ENCODE measurements around the gene LRRC63. TPM values are rescaled to one million over a fixed set of nuclear protein-coding genes. Genes with fewer than 3 reads are reported as not detected.

LRRC63 gene
- total RNA-seq, 6 donors from 2014 or later = 0.33 to 3.1 (median 0.66) TPM; not detected in 1

GRCh38 chr13:46195016-46195415, 16.7 kb upstream of the LRRC63 start:
- Histone ChIP-seq H3K36me3 (no peaks in the 10 kb centered on the region), H3K27ac (peak overlapping the region in 1 of 4 donors; percentile 19), H3K9me3 (no peaks in the 10 kb centered on the region), H3K4me3 (no peak overlapping the region), H3K4me1 (no peaks in the 10 kb centered on the region), H3K27me3 (no peaks in the 10 kb centered on the region)
- 75 to 92% methylated on average over 1 of the region's 1 CpG for WGBS, 2 donors
- TF ChIP-seq EP300 (IDR thresholded peaks at IDR 0.05) (no peak), POLR2A (IDR thresholded peaks at IDR 0.05) (no peak), CTCF (IDR thresholded peaks at IDR 0.05) (no peak), POLR2AphosphoS5 (IDR thresholded peaks at IDR 0.05) (no peak)
- no peak for DNase-seq
- peak in 1 of 2 donors; percentile 40 for ATAC-seq (ENCODE audit: low FRiP score in 2 of 2)

- TF ChIP-seq POLR2AphosphoS5 (IDR thresholded peaks at IDR 0.05) = no peak
- no peak for TF ChIP-seq EP300 (IDR thresholded peaks at IDR 0.05)
- no peak for TF ChIP-seq CTCF (IDR thresholded peaks at IDR 0.05)
- TF ChIP-seq POLR2A (IDR thresholded peaks at IDR 0.05) = no peak
- H3K9me3 ChIP-seq = no peaks in the 10 kb centered on the region
- no peak overlapping the region for H3K27ac ChIP-seq
- no peaks in the 10 kb centered on the region for H3K36me3 ChIP-seq
- H3K4me1 ChIP-seq = peaks cover 0 to 4% (median 0%) of the 10 kb centered on the region in 4 donors
- DNase-seq = no peak
- 56 to 80% methylated on average over 4 of the region's 4 CpGs for whole genome bisulfite sequencing, 2 donors
- ATAC-seq (ENCODE audit: low FRiP score in 2 of 2) = no peak
- H3K27me3 ChIP-seq = no peaks in the 10 kb centered on the region
- no peak overlapping the region for H3K4me3 ChIP-seq
These were observed 14.3 kb upstream of the LRRC63 start for GRCh38 chr13:46197299-46198048.

GRCh38 chr13:46198696-46199193, 13.0 kb upstream of the LRRC63 start:
- WGBS, 2 donors = 86 to 90% methylated on average over 3 of the region's 3 CpGs
- H3K4me1 ChIP-seq = peaks cover 0 to 4% (median 0%) of the 10 kb centered on the region in 4 donors
- H3K4me3 ChIP-seq = no peak overlapping the region
- H3K27ac ChIP-seq = no peak overlapping the region
- no peak for ATAC-seq (ENCODE audit: low FRiP score in 2 of 2)
- TF ChIP-seq EP300 (IDR thresholded peaks at IDR 0.05) (no peak), POLR2A (IDR thresholded peaks at IDR 0.05) (no peak), POLR2AphosphoS5 (IDR thresholded peaks at IDR 0.05) (no peak)
- no peaks in the 10 kb centered on the region for H3K27me3 ChIP-seq
- no peaks in the 10 kb centered on the region for H3K36me3 ChIP-seq
- no peaks in the 10 kb centered on the region for H3K9me3 ChIP-seq
- no peak for DNase-seq

GRCh38 chr13:46202188-46202795, 9.4 kb upstream of the LRRC63 start:
- DNase-seq (no peak), ATAC-seq (ENCODE audit: low FRiP score in 2 of 2) (no peak)
- WGBS, 2 donors = 53 to 63% methylated on average over 3 of the region's 3 CpGs
- H3K36me3 ChIP-seq = no peaks in the 10 kb centered on the region
- no peaks in the 10 kb centered on the region for H3K9me3 ChIP-seq
- H3K27me3 ChIP-seq = no peaks in the 10 kb centered on the region
- no peak overlapping the region for H3K4me3 ChIP-seq
- TF ChIP-seq POLR2AphosphoS5 (IDR thresholded peaks at IDR 0.05) = no peak
- TF ChIP-seq EP300 (IDR thresholded peaks at IDR 0.05) = no peak
- TF ChIP-seq CTCF (IDR thresholded peaks at IDR 0.05) = no peak
- no peak for TF ChIP-seq POLR2A (IDR thresholded peaks at IDR 0.05)
- H3K27ac ChIP-seq = no peak overlapping the region
- H3K4me1 ChIP-seq = peaks cover 0 to 4% (median 0%) of the 10 kb centered on the region in 4 donors

- 77 to 78% methylated on average over 5 of the region's 5 CpGs for WGBS, 2 donors
- H3K27ac ChIP-seq = no peak overlapping the region
- H3K4me3 ChIP-seq = no peak overlapping the region
- TF ChIP-seq POLR2AphosphoS5 (IDR thresholded peaks at IDR 0.05) = no peak
- no peak for TF ChIP-seq CTCF (IDR thresholded peaks at IDR 0.05)
- TF ChIP-seq EP300 (IDR thresholded peaks at IDR 0.05) = no peak
- no peak for TF ChIP-seq POLR2A (IDR thresholded peaks at IDR 0.05)
- H3K36me3 ChIP-seq = no peaks in the 10 kb centered on the region
- ATAC-seq (ENCODE audit: low FRiP score in 2 of 2) = no peak
- peaks cover 0 to 4% (median 0%) of the 10 kb centered on the region in 4 donors for H3K4me1 ChIP-seq
- no peaks in the 10 kb centered on the region for H3K27me3 ChIP-seq
- H3K9me3 ChIP-seq = no peaks in the 10 kb centered on the region
- DNase-seq = no peak
These were observed 8.8 kb upstream of the LRRC63 start for GRCh38 chr13:46202966-46203365.

Measured in upper lobe of left lung (tissue), 6 donors.